ENCODE measurements around the gene HAO2. TPM values are rescaled to one million over a fixed set of nuclear protein-coding genes. Genes with fewer than 3 reads are reported as not detected.
"Not testable (repeated sequence)": the region's sequence is repeated elsewhere in the genome, so short reads cannot be mapped to it uniquely, and the experiment has no call there.

Gene HAO2
- total RNA-seq, 3 donors from 2014 or later: 0.66 TPM; not detected in 2

GRCh38 chr1:119345398-119345797 lies 23.2 kb upstream of the HAO2 start:
- Histone ChIP-seq H3K9me3 (peaks cover 0 to 10% of the 10 kb centered on the region in 2 donors), H3K4me3 (no peak overlapping the region), H3K27ac (no peak overlapping the region), H3K4me1 (no peaks in the 10 kb centered on the region), H3K36me3 (no peaks in the 10 kb centered on the region), H3K27me3 (no peaks in the 10 kb centered on the region)
- TF ChIP-seq, protein P1, sequence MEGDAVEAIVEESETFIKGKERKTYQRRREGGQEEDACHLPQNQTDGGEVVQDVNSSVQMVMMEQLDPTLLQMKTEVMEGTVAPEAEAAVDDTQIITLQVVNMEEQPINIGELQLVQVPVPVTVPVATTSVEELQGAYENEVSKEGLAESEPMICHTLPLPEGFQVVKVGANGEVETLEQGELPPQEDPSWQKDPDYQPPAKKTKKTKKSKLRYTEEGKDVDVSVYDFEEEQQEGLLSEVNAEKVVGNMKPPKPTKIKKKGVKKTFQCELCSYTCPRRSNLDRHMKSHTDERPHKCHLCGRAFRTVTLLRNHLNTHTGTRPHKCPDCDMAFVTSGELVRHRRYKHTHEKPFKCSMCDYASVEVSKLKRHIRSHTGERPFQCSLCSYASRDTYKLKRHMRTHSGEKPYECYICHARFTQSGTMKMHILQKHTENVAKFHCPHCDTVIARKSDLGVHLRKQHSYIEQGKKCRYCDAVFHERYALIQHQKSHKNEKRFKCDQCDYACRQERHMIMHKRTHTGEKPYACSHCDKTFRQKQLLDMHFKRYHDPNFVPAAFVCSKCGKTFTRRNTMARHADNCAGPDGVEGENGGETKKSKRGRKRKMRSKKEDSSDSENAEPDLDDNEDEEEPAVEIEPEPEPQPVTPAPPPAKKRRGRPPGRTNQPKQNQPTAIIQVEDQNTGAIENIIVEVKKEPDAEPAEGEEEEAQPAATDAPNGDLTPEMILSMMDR (IDR thresholded peaks at IDR 0.05): no peak
- no peak for TF ChIP-seq POLR2AphosphoS5 (IDR thresholded peaks at IDR 0.05)
- TF ChIP-seq POLR2A (IDR thresholded peaks at IDR 0.05): no peak
- DNase-seq (ENCODE audit: low spot score in 2 of 2): no peak
- intact Hi-C loops (cut with DNase I; ENCODE audit: low total_unique reads): no loop called here

DNA sequence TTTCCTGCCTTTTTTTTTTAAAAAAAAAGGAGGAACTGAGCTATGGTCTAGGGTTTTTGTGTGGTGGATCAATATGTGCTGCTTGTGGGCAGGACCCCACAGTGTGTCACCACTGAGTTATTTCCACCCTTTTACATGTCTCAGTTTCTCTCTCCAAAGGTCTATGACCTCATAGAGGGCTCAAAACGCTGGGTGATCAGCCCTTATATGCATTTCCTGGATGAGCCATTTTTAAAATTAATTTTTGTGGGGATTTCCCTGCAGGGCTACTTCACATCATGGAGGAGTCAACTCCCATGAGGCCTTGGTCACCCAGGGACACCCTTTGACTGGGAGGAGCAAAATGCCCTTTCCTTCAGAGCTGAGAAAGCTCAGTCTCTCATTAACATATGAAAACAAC lies 20.7 kb upstream of the HAO2 start:
- no peaks in the 10 kb centered on the region for H3K4me1 ChIP-seq
- intact Hi-C loops (cut with DNase I; ENCODE audit: low total_unique reads): no loop called here
- DNase-seq (ENCODE audit: low spot score in 2 of 2): no peak
- peaks cover 0 to 10% of the 10 kb centered on the region in 2 donors for H3K9me3 ChIP-seq
- H3K36me3 ChIP-seq: no peaks in the 10 kb centered on the region
- no peak overlapping the region for H3K4me3 ChIP-seq
- no peak overlapping the region for H3K27ac ChIP-seq
- TF ChIP-seq POLR2AphosphoS5 (IDR thresholded peaks at IDR 0.05) (no peak), POLR2A (IDR thresholded peaks at IDR 0.05) (no peak)
- TF ChIP-seq, protein P1 (IDR thresholded peaks at IDR 0.05): no peak
- H3K27me3 ChIP-seq: no peaks in the 10 kb centered on the region

DNA sequence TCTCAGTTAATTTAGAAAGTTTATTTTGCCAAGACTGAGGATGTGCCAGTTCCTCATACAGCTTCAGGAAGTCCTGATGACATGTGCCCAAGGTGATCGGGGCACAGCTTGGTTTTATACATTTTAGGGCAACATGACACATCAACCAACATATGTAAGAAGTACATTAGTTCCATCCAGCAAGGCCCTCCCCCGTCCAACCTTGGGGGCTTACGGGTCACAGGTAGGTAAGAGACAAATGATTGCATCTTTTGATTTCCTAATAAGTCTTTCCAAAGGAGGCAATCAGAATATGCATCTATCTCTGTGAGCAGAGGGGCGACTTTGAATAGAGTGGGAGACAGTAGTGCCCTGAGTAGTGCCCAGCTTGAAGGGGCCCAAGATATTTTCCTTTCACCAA lies 19.6 kb upstream of the HAO2 start:
- Histone ChIP-seq H3K27me3 (no peaks in the 10 kb centered on the region), H3K4me1 (no peaks in the 10 kb centered on the region), H3K9me3 (peaks cover 0 to 8% of the 10 kb centered on the region in 2 donors), H3K27ac (no peak overlapping the region), H3K36me3 (no peaks in the 10 kb centered on the region), H3K4me3 (no peak overlapping the region)
- intact Hi-C loops (cut with DNase I; ENCODE audit: low total_unique reads): no loop called here
- no peak for DNase-seq (ENCODE audit: low spot score in 2 of 2)
- no peak for TF ChIP-seq POLR2A (IDR thresholded peaks at IDR 0.05)
- TF ChIP-seq, protein P1 (IDR thresholded peaks at IDR 0.05): no peak

- H3K4me3 ChIP-seq; H3K36me3 ChIP-seq; H3K9me3 ChIP-seq; H3K4me1 ChIP-seq; intact Hi-C loops (cut with DNase I; ENCODE audit: low total_unique reads); H3K27me3 ChIP-seq; H3K27ac ChIP-seq; DNase-seq (ENCODE audit: low spot score in 2 of 2): not testable (repeated sequence)
Measured at GRCh38 chr1:119350866-119351265, 17.7 kb upstream of the HAO2 start.

GRCh38 chr1:119351997-119352396 lies 16.6 kb upstream of the HAO2 start:
- H3K27me3 ChIP-seq: no peaks in the 10 kb centered on the region
- no peaks in the 10 kb centered on the region for H3K4me1 ChIP-seq
- no peak for DNase-seq (ENCODE audit: low spot score in 2 of 2)
- peaks cover 0 to 5% of the 10 kb centered on the region in 2 donors for H3K9me3 ChIP-seq
- H3K4me3 ChIP-seq: no peak overlapping the region
- no peak for TF ChIP-seq POLR2AphosphoS5 (IDR thresholded peaks at IDR 0.05)
- intact Hi-C loops (cut with DNase I; ENCODE audit: low total_unique reads): no loop called here
- no peak overlapping the region for H3K27ac ChIP-seq
- no peaks in the 10 kb centered on the region for H3K36me3 ChIP-seq

DNA sequence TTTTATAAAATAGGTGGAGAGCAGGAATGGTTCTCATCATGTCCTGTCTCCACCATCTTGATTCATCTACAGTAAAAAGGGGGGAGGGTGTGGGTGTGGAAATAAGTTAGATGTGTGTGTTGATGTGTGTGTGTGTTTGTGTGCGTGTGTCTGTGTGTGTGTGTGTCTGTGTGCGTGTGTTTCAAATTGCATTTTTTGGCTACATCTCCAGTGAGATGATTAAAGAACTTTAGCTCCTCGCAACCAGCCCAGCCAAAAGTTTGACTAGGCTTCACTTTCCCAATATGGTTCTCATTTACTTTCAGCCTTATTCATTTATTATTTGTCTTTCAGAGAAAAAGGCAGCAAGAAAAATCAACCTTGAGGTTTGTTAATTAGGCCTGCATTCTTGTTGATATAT lies 14.7 kb upstream of the HAO2 start:
- no peaks in the 10 kb centered on the region for H3K27me3 ChIP-seq
- peaks cover 0 to 5% of the 10 kb centered on the region in 2 donors for H3K9me3 ChIP-seq
- H3K4me3 ChIP-seq: no peak overlapping the region
- TF ChIP-seq, protein P1 (IDR thresholded peaks at IDR 0.05): no peak
- TF ChIP-seq POLR2A (IDR thresholded peaks at IDR 0.05) (no peak), POLR2AphosphoS5 (IDR thresholded peaks at IDR 0.05) (no peak)
- DNase-seq (ENCODE audit: low spot score in 2 of 2): no peak
- H3K36me3 ChIP-seq: no peaks in the 10 kb centered on the region
- H3K4me1 ChIP-seq: no peaks in the 10 kb centered on the region
- intact Hi-C loops (cut with DNase I; ENCODE audit: low total_unique reads): no loop called here
- no peak overlapping the region for H3K27ac ChIP-seq

Data from breast epithelium (tissue), 4 donors.